CD14-positive monocyte (primary cell): ENCODE data around the gene KBTBD12. TPM values are rescaled to one million over a fixed set of nuclear protein-coding genes. Genes with fewer than 3 reads are reported as not detected.

Source experiments
- DNase-seq, 3 donors: peaks; one replicate each; pipeline ENCODE4 v3.0.0-alpha.2; 2011 to 2022
- H2AFZ ChIP-seq: 2 replicates; pipeline ENCODE4 v1.6.0; 2012; ENCODE audit warnings: mild to moderate bottlenecking, low read depth, low read length, inconsistent platforms; ENCODE audit not compliant: insufficient read depth, poor library complexity, severe bottlenecking
- H3K27ac ChIP-seq, 2 donors: 1 replicate in 1 of 2; 2 replicates in 1 of 2; pipeline ENCODE4 v1.5.1; 2012 to 2013; ENCODE audit warnings: low read length in 2 of 2, control low read depth in 1 of 2, inconsistent platforms in 1 of 2, low read depth in 1 of 2, mild to moderate bottlenecking in 1 of 2
- H3K27me3 ChIP-seq, 2 donors: one replicate each; pipeline versions ENCODE4 v1.6.0 to v1.6.1; 2011 to 2013; ENCODE audit warnings: low read length in 2 of 2; ENCODE audit not compliant: control insufficient read depth in 2 of 2, insufficient read depth in 2 of 2
- H3K36me3 ChIP-seq, 2 donors: replicated peaks in 1 of 2; 1 replicate in 1 of 2; 2 replicates in 1 of 2; pipeline versions ENCODE4 v1.5.1 to v1.6.1; 2012 to 2013; ENCODE audit warnings: low read length in 2 of 2, control low read depth in 1 of 2, inconsistent platforms in 1 of 2, mild to moderate bottlenecking in 1 of 2; ENCODE audit not compliant: insufficient read depth in 2 of 2, control insufficient read depth in 1 of 2
- H3K4me1 ChIP-seq, 2 donors: 1 replicate in 1 of 2; 2 replicates in 1 of 2; pipeline versions ENCODE4 v1.5.1 to v1.6.1; 2012 to 2013; ENCODE audit warnings: low read length in 2 of 2, control low read depth in 1 of 2, inconsistent platforms in 1 of 2, mild to moderate bottlenecking in 1 of 2, moderate library complexity in 1 of 2; ENCODE audit not compliant: insufficient read depth in 2 of 2, control insufficient read depth in 1 of 2
- H3K4me2 ChIP-seq: replicated peaks from 2 replicates; pipeline ENCODE3; 2012; ENCODE audit warnings: low read length, moderate library complexity, mild to moderate bottlenecking; ENCODE audit not compliant: poor library complexity, severe bottlenecking; ENCODE audit errors: extremely low read depth
- H3K4me3 ChIP-seq, 3 experiments: fragments of 200-600 bp in 1 of 3; sonication (generic) in 1 of 3; replicated peaks in 1 of 3; 1 replicate in 2 of 3; 2 replicates in 1 of 3; pipeline ENCODE4 v1.5.1; 2011 to 2013; ENCODE audit warnings: low read length in 3 of 3, mild to moderate bottlenecking in 3 of 3, control low read depth in 2 of 3, low read depth in 2 of 3, inconsistent platforms in 1 of 3, moderate library complexity in 1 of 3
- H3K79me2 ChIP-seq: 2 replicates; pipeline ENCODE4 v1.6.0; 2012; ENCODE audit warnings: mild to moderate bottlenecking, control low read depth, inconsistent platforms, low read length, moderate library complexity; ENCODE audit not compliant: insufficient read depth
- H3K9ac ChIP-seq: 2 replicates; pipeline ENCODE4 v1.6.0; 2017; ENCODE audit warnings: low read length, mild to moderate bottlenecking; ENCODE audit not compliant: insufficient read depth, poor library complexity, severe bottlenecking
- H3K9me3 ChIP-seq, 2 donors: replicated peaks in 1 of 2; 1 replicate in 1 of 2; 2 replicates in 1 of 2; pipeline versions ENCODE4 v1.5.1 to v1.6.1; 2012 to 2013; ENCODE audit warnings: low read length in 2 of 2, control low read depth in 1 of 2; ENCODE audit not compliant: control insufficient read depth in 1 of 2, insufficient read depth in 1 of 2
- H4K20me1 ChIP-seq: 2 replicates; pipeline ENCODE4 v1.6.0; 2012; ENCODE audit warnings: mild to moderate bottlenecking, low read length, control low read depth, moderate library complexity; ENCODE audit not compliant: insufficient read depth
- H3K27ac Mint-ChIP-seq, 7 donors: one replicate each; pipeline ENCODE4 v1.8.0; 2020; ENCODE audit warnings: mild to moderate bottlenecking in 7 of 7, mixed read lengths in 7 of 7, moderate library complexity in 6 of 7, inconsistent platforms in 2 of 7
- H3K27me3 Mint-ChIP-seq, 3 donors: one replicate each; pipeline ENCODE4 v1.8.0; 2021 to 2022; ENCODE audit warnings: low read depth in 3 of 3, mild to moderate bottlenecking in 3 of 3, mixed read lengths in 3 of 3, moderate library complexity in 3 of 3, inconsistent platforms in 1 of 3
- H3K36me3 Mint-ChIP-seq, 2 donors: one replicate each; pipeline ENCODE4 v1.8.0; 2020; ENCODE audit warnings: mixed read lengths in 2 of 2, inconsistent platforms in 1 of 2, mild to moderate bottlenecking in 1 of 2
- H3K4me1 Mint-ChIP-seq: one replicate; pipeline ENCODE4 v1.8.0; 2020; ENCODE audit warnings: mild to moderate bottlenecking, mixed read lengths
- H3K4me3 Mint-ChIP-seq, 2 donors: one replicate each; pipeline ENCODE4 v1.8.0; 2020; ENCODE audit warnings: mild to moderate bottlenecking in 2 of 2, mixed read lengths in 2 of 2, moderate library complexity in 1 of 2
- H3K9me3 Mint-ChIP-seq, 7 donors: one replicate each; pipeline ENCODE4 v1.8.0; 2020 to 2022; ENCODE audit warnings: mixed read lengths in 7 of 7, mild to moderate bottlenecking in 6 of 7, moderate library complexity in 6 of 7, inconsistent platforms in 2 of 7
- CTCF ChIP-seq: fragments of 200-600 bp; IDR thresholded peaks from one replicate; pipeline ENCODE4 v1.8.0; 2022; ENCODE audit warnings: antibody characterized with exemption, mild to moderate bottlenecking
- WGBS: methylation state at CpG from one replicate; pipeline ENCODE4 v1.1.5; 2013; ENCODE audit warnings: missing lambda C conversion rate; ENCODE audit not compliant: insufficient coverage; 5-methylcytosine and 5-hydroxymethylcytosine counted together
- intact Hi-C, 2 donors: fragments of 100-400 bp; cut with micrococcal nuclease; formaldehyde crosslinking; loops; one replicate each; pipeline versions ENCODE4 v1.15.0 to v1.15.1; 2023
- polyA plus RNA-seq, 3 donors: library from polyadenylated mRNA; depleted of rRNA in 1 of 3; unstranded in 2 of 3; stranded (reverse) in 1 of 3; fragments of 300-500 nt in 2 of 3; fragments of >200 nt in 1 of 3; fragmentation: Illumina TruSeq in 2 of 3; gene quantifications; 1 replicate in 2 of 3; 2 replicates in 1 of 3; pipeline ENCODE4 v1.2.3, GENCODE V29; 2012 to 2021

Gene KBTBD12
- polyA plus RNA-seq, 3 donors: not detected

DNA sequence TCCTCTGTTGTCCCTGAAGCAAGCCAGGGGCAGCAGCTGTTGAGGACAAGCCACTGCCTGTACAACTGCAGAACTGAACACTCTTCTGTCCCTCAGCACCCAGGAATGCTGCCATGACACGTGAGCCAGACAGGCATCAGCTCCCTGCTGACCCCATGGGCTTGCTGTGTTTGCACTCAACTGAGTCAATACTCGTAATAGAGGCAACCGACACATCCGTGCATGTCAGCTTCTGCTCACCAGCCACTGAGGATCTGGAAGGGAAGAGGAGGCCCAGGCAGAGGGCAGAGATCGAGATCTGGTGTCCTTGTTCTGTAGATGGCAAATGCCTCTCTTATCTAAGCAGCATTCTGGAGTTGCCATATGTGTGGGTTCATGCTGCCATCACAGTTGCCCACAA is 82.9 kb downstream of the KBTBD12 start:
- intact Hi-C loops: no loop called here

GRCh38 chr3:127998596-127998995 is 83.6 kb downstream of the KBTBD12 start:
- Histone ChIP-seq H3K4me2 (no peak overlapping the region), H3K36me3 (no peaks in the 10 kb centered on the region), H3K9me3 (no peaks in the 10 kb centered on the region), H3K9ac (no peak overlapping the region), H4K20me1 (no peaks in the 10 kb centered on the region), H3K4me3 (no peak overlapping the region), H3K27ac (no peak overlapping the region), H3K4me1 (no peaks in the 10 kb centered on the region), H2AFZ (no peak overlapping the region), H3K79me2 (no peaks in the 10 kb centered on the region), H3K27me3 (no peaks in the 10 kb centered on the region)
- H3K4me3 Mint-ChIP-seq: no peak overlapping the region
- peaks cover 2 to 12% (median 8%) of the 10 kb centered on the region in 3 donors for H3K27me3 Mint-ChIP-seq
- no peak for TF ChIP-seq CTCF
- intact Hi-C loops: no loop called here
- H3K9me3 Mint-ChIP-seq: peaks cover 0 to 4% (median 0%) of the 10 kb centered on the region in 7 donors
- H3K27ac Mint-ChIP-seq: no peak overlapping the region
- no peak for DNase-seq
- H3K36me3 Mint-ChIP-seq: no peaks in the 10 kb centered on the region
- WGBS: 81% methylated on average over 2 of the region's 3 CpGs
- H3K4me1 Mint-ChIP-seq: no peaks in the 10 kb centered on the region

More for the DNA sequence above, 82.9 kb downstream of the KBTBD12 start:
- no peak overlapping the region for H3K27ac ChIP-seq
- no peaks in the 10 kb centered on the region for H3K4me1 Mint-ChIP-seq
- no peak overlapping the region for H3K4me3 Mint-ChIP-seq
- H3K9me3 ChIP-seq: no peaks in the 10 kb centered on the region
- no peak overlapping the region for H2AFZ ChIP-seq
- H3K36me3 Mint-ChIP-seq: no peaks in the 10 kb centered on the region
- 91% methylated on average over 5 of the region's 5 CpGs for WGBS
- H3K4me3 ChIP-seq: no peak overlapping the region
- H3K36me3 ChIP-seq: no peaks in the 10 kb centered on the region
- H3K27me3 Mint-ChIP-seq: peaks cover 2 to 12% (median 6%) of the 10 kb centered on the region in 3 donors
- H3K9ac ChIP-seq: no peak overlapping the region
- no peaks in the 10 kb centered on the region for H4K20me1 ChIP-seq
- H3K9me3 Mint-ChIP-seq: peaks cover 0 to 4% (median 0%) of the 10 kb centered on the region in 7 donors
- no peak for TF ChIP-seq CTCF
- no peaks in the 10 kb centered on the region for H3K27me3 ChIP-seq
- no peaks in the 10 kb centered on the region for H3K4me1 ChIP-seq
- no peak for DNase-seq
- no peak overlapping the region for H3K27ac Mint-ChIP-seq
- no peaks in the 10 kb centered on the region for H3K79me2 ChIP-seq
- H3K4me2 ChIP-seq: no peak overlapping the region
